Measurements from ENCODE around the gene C3.

The C3 gene

DNA sequence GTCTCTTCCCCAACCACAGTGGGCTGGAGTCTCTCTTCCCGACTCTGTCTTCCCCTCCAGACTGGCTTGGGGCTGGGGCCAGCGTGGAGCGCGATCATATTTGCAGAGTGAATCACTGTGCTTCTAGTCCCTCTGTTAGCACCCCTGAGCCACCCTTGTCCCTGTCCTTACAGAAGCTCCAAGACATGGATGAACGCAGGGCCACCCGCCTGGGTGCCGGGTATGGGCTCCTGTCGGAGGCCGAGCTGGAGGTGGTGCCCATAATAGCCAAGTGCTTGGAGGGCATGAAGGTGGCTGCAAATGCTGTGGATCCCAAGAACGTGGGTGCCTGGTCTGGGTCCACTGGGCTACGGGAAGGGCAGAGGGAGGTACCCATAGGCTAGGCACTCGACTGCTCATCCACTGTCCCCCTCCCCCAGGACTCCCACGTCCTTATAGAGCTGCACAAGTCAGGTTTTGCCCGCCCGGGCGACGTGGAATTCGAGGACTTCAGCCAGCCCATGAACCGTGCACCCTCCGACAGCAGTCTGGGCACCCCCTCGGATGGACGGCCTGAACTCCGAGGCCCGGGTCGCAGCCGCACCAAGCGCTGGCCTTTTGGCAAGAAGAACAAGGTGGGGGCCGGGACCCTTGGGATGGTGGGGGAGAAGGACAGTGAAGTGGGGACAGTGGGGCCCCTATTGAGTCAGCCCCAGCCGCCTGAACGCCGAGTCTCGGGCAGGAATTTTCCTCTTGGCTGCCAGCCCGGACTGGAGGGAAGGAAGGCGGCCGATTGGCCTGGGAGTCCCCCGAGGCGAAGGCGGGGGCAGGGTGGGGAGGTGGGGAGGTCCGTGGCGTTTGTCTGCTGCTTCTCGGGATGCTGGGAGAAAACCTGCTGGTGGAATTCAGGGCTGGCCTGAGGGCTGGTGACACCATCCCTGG, 24.2 kb upstream of the C3 start:
- DNase-seq: no peak

- no peak for DNase-seq
These were observed 23.4 kb upstream of the C3 start for GRCh38 chr19:6743714-6744380.

DNA sequence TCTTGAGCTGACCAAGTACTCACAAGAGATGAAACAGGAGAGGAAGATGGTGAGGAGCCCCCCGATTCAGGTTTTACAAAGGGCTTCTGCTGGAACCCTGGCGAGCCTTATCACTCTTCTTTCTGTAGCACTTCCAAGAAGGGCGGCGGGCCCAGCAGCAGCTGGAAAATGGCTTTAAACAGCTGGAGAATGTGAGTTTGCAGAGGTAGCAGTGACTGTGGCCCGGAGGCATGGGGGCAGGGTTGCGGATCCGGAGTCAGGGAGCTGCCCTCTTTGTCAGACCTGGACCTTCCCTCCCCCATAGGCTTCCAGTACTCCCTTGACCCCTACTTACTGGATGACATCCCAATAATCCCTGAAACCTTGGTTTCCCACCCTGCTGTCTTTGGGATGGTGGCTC, 22.6 kb upstream of the C3 start:
- no peak for DNase-seq

DNA sequence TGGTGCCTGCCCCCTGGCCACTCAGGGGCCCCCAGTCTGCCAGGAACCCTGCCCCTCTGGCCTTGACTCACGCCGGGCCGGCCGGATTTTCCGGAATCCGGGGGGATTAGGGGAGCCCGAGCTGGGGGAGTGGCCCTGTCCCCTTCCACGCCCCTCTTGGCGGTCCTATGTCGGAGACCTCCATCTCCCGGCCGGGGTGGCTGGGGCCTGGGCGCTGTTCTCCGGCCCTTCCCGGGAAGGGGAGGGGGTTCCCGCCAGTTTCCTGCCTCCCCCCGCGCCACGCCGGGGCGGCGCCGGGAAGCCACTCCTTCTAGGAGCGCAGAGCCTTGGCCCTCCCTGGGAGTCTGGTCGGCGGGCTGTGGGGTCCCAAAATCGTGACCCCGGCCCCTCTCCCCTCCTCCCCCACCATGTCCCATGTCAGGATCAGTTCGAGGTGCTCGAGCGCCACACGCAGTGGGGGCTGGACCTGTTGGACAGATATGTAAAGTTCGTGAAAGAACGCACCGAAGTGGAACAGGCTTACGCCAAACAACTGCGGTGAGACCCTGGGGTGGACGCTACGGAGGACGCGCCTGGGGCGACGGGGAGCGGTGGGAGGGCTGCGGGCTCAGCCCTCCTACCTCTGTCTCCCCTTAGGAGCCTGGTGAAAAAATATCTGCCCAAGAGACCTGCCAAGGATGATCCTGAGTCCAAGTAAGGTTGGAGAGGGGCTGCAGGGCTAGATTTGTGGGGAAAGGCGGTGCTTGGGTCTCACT, 20.3 kb upstream of the C3 start:
- DNase-seq: no peak

DNA sequence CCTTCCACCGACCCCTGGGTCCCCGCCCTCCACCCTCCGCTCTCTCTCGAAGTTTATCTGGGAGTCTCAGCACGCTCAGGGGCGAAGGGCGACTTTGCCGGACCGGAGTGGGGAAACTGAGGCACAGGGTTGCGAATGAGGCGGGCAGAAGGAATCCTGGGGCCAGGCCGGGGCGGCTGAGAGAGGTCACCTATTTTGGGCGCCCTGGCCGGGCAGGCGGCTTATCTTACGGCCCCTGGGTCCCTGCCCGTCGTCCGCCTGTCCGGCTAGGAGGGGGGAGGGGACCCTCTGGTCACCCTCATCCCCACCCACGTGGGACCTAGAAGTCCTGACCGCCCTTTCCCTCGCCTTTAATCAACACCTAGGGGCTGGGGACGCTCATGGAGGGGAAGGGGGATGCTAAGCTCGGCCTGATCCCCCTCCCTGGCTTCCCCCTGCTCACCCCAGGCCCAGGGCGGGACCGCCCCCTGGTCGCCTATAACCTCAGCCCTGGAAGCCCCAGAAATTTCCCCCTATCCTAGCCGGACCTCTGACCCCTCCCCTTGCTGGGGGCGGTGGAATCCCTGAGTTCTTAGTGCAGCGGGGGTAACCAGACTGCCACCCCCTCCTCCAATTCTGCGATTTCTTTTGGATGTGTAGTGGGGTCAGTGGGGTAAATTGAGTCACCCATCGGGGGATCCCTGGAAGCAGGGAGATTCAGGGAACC, 19.6 kb upstream of the C3 start:
- no peak for DNase-seq

GRCh38 chr19:6739390-6739882, 19.0 kb upstream of the C3 start, which contains the start of gene TRIP10:
Gene TRIP10, plus strand, starts transcription at chr19:6739680. Its CDS starts 82 bp downstream, at chr19:6739762.
- peak; percentile 65 for DNase-seq

GRCh38 chr19:6738787-6739389, 18.4 kb upstream of the C3 start:
- peak; percentile 61 for DNase-seq

GRCh38 chr19:6737873-6738786, 17.7 kb upstream of the C3 start:
- DNase-seq: peak; percentile 61

- peak; percentile 99 for DNase-seq
These were observed 16.9 kb upstream of the C3 start, which contains the start of gene GPR108 for GRCh38 chr19:6737284-6737872. Gene GPR108, minus strand, starts transcription at chr19:6737580. Its CDS starts 4 bp downstream, at chr19:6737576.

GRCh38 chr19:6736917-6737283, 16.4 kb upstream of the C3 start:
- no peak for DNase-seq

- DNase-seq: no peak
These were observed 15.9 kb upstream of the C3 start for GRCh38 chr19:6736169-6736916.

DNA sequence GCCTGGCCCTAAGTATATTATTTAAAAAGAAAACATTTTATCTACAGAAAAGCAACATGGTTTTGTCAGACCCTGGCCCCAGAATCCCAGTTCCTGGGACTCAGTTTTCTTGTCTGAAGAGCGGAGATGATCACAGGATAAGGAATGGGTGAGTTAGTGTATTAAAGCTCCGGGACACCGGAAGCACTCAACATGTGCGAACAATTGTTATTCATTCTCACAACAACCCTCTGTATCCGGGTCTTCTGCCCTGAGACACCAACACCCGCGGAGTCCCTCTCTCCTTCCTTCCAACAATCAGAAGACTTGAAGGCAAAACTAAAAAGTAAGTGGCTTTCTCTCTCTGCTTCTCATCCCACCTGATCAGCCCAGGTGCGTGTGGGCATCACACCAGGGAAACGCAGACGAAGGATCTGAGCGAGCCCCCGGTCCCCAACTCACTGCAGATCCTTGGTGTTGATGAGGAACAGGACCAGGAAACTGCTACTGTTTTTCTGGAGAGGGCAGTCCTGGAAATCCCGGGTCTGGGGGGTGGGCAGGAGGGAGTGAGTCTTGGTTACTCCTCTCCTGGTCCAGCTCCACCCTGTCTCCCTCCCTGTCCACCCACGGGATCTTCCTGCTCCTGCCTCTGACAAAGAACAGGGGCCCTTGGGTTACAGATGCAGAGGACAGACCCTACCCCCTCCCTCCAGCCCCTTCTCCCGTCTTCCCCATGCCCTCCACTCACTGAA, 14.9 kb upstream of the C3 start:
- DNase-seq: no peak

- no peak for DNase-seq
These were observed 13.7 kb upstream of the C3 start for GRCh38 chr19:6734096-6734696.

DNA sequence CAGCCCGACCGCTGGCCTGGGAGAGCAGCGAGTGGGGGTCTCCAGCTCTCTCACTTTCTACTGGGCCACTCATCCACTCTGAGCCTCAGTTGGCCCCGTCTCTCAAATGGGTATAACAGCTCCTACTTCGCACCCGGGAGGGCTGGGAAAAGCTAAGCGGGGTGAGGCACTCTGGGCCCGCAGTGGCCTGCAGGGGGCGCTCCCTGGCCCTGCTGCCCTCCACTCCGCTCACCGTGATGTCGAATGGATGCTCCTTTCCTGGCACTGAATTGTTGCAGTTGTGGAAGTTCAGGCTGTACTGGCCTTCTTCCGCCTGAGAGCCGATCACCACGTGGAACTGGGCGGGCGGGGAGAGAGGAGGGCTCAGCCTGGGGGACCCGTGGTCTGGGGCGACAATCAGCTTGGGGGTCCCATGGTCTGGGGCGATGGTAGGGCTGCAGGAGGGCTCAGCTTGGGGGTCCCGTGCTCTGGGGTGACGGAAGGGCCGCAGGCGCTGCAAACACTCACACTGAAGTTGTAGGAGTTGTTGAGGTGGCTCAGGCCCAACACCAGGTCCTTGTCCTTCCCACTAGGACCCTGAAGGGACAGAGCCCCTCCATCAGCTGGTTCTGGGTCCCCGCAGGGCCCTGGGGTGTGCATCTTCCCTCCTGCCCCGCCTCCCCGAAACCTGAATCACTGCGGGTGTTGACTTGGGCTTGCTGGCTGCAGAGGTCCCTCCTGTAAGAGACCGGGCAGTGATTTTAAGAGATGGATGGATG, 13.1 kb upstream of the C3 start:
- DNase-seq: no peak

- DNase-seq: no peak
These were observed 12.4 kb upstream of the C3 start for GRCh38 chr19:6732803-6733337.

DNA sequence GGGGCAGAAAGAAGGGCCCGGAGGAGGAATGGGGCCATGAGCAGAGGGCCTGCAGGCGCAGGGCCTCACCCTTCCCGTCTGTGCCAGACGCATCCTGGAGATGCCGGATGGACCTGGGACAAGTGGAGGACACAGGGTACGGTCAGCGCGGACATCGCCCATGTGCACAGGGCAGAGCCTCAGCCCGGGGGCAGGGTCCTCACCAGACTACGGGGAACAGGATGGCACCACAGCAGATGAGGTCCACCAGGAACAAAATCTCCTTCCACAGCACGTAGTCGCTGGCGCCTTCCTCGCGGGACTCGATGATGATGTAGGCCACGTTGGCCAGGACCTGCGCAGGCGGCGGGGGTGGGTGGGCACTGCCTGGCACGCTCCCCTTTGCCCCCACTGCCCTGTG, 11.4 kb upstream of the C3 start:
- no peak for DNase-seq

DNA sequence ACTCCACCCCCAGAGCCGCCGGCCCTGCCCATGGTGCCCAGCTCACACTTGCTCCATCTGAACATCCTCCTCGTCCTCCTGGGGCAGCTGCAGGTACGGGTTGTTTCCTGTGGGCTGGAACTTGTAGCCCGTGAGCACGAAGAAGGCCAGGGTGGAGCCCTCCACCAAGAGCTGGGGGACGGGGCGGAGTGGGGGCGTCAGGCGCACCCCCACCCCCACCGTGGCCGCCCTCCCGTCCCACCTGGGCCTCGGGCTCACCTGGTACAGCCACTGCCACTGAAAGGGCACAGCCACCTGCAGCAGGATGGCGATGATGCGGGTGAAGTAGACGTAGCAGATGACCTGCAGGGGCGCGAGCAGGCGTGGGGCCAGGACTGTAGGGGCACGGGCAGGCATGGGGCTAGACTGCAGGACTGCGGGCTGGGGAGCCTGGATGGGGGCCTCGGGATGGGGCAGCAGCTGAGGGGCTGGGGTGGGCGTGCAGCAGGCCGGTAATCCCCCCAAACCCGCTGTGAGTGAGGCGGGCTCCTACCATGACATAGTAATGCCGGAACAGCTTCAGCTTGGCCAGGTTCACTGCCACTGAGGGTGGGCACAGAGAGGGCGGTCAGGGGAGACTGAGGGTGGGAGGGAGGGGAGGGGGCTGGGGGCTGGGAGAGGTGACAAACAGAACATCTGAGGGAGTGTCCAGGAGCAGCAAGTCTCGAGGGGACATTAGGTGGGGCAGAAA, 10.7 kb upstream of the C3 start:
- DNase-seq: no peak

All from NCI-H2029 treated with DMSO at 0.1 percent for 48 hours (cell line).